Ectodermal cell (in vitro differentiated cells): Measurements from ENCODE around the gene PSMB1.

ENCODE experiments used
- H3K27ac ChIP-seq: 2 replicates; pipeline ENCODE4 v1.7.0; 2013; ENCODE audit warnings: mild to moderate bottlenecking, low read depth, low read length; ENCODE audit not compliant: insufficient read depth, poor library complexity, severe bottlenecking
- H3K27me3 ChIP-seq: 2 replicates; pipeline ENCODE4 v1.7.0; 2013; ENCODE audit warnings: mild to moderate bottlenecking, low read length; ENCODE audit not compliant: insufficient read depth, control insufficient read depth, poor library complexity, severe bottlenecking
- H3K36me3 ChIP-seq: one replicate; pipeline ENCODE4 v1.7.0; 2013; ENCODE audit warnings: low read length; ENCODE audit not compliant: control insufficient read depth, insufficient read depth
- H3K4me1 ChIP-seq: one replicate; pipeline ENCODE4 v1.7.0; 2013; ENCODE audit warnings: low read length; ENCODE audit not compliant: control insufficient read depth, insufficient read depth
- H3K4me3 ChIP-seq: 2 replicates; pipeline ENCODE4 v1.7.0; 2013; ENCODE audit warnings: low read depth, low read length, control low read depth; ENCODE audit not compliant: insufficient read depth
- H3K9me3 ChIP-seq: 2 replicates; pipeline ENCODE4 v1.7.0; 2013; ENCODE audit warnings: mild to moderate bottlenecking, low read length, moderate library complexity; ENCODE audit not compliant: control insufficient read depth
- WGBS, 2 experiments: methylation state at CpG; one replicate each; pipeline ENCODE4 v1.1.7; 2013; ENCODE audit warnings: missing lambda C conversion rate in 2 of 2; 5-methylcytosine and 5-hydroxymethylcytosine counted together

Gene PSMB1

DNA sequence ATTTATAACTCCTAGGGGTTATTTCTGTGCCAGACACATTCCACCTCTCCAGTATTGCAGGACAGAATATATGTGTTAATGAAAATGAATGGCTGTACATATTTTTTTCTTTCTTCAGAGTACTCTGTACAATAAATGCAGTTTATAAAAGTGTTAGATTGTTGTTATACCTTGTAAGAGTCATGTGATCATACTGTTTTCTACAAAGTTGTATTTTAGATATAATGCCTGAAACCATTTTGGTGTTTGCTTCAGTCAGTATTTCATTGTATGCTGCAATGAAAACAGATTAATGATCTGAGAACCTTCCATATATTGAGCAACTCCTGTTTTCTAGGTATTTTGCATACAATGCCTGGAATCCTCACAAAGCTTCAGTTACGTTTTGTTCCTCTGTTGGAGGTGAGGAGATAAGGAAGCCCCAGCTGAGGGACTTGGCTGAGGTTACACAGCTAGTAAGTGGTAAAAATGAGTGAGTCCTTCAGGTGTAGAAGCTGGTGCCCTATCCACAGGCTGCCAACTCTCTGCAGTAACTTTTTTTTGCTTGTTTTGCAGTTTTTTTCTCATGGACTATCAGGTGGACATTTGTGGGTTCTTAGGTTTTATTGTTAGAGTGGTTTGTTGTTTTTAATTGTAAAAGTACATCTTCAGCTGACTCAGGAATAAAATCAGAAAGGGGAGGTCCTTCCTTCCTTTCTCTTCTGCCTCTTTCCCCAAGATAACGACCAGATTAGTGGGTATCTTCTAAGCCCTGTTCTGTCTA is 19.8 kb upstream of the PSMB1 start:
- 87 to 100% methylated on average over 2 of the region's 2 CpGs for WGBS, 2 experiments
- Histone ChIP-seq H3K9me3 (no peaks in the 10 kb centered on the region), H3K27me3 (no peaks in the 10 kb centered on the region), H3K27ac (no peak overlapping the region), H3K36me3 (peaks cover 11% of the 10 kb centered on the region), H3K4me3 (no peak overlapping the region), H3K4me1 (no peaks in the 10 kb centered on the region)

DNA sequence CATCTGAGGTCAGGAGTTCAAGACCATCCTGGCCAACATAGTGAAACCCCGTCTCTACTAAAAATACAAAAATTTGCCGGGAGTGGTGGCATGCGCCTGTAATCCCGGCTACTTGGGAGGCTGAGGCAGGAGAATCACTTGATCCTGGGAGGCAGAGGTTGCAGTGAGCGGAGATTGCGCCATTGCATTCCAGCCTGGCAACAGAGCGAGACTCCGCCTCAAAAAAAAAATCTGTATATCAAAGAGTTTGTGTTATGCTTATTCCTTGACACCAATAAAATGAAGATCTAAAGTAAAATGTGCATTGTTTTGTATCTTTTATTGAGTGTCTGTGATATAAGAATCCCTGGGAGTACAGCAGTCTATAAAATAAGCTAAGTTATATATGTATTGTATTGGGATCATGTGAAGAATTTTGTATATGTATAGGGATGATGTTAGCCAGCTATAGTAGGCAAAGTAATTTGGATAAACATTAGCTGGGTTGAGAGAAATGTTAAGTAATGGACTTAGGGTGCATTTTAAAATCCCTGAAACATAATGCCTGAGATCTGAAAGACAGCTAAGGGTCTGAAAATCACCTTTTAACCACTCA is 11.9 kb upstream of the PSMB1 start:
- no peaks in the 10 kb centered on the region for H3K27me3 ChIP-seq
- no peaks in the 10 kb centered on the region for H3K9me3 ChIP-seq
- H3K27ac ChIP-seq = no peak overlapping the region
- no peaks in the 10 kb centered on the region for H3K4me1 ChIP-seq
- no peak overlapping the region for H3K4me3 ChIP-seq
- WGBS, 2 experiments = 89 to 93% methylated on average over 6 to 8 of the region's 8 CpGs
- peaks cover 13% of the 10 kb centered on the region for H3K36me3 ChIP-seq

DNA sequence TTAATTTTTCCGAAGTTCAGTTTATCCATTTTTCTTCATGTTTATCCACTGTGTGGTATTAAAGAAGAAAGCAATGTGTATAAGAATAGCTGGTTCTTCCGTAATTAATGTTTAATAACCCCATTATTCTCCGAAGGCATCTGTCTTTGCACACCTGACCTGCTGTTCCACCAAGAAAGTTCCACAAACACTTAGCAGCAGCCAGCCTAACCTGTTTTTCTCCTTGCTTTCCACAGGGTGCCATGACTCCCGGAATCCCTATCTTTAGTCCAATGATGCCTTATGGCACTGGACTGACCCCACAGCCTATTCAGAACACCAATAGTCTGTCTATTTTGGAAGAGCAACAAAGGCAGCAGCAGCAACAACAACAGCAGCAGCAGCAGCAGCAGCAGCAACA is 8.4 kb upstream of the PSMB1 start:
- peaks cover 13% of the 10 kb centered on the region for H3K36me3 ChIP-seq

DNA sequence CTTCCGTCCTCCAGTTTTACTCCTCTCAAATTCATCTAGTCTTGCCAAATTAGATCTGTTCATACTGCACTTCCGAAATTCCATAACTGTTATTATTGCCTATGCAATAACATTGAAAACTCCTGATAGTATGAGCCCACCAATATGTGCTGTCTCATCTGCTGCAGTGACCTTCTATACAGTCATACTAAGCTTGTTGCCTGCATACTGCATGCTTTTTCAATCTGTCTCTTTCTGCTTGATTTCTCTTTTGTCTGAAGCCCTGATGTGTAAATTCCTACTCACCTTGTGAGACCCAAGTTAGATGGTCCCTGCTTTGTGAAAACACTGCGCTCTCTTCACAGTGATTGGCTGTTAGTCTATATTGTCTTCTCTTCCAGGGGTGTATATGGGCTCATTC is 2.2 kb upstream of the PSMB1 start:
- Histone ChIP-seq H3K27me3 (no peaks in the 10 kb centered on the region), H3K9me3 (no peaks in the 10 kb centered on the region), H3K36me3 (no peaks in the 10 kb centered on the region), H3K4me3 (peak overlapping the region; percentile 76), H3K27ac (no peak overlapping the region), H3K4me1 (peaks cover 16% of the 10 kb centered on the region)
- 59 to 61% methylated on average over 3 of the region's 3 CpGs for WGBS, 2 experiments

More for the DNA sequence above, 8.4 kb upstream of the PSMB1 start:
- no peaks in the 10 kb centered on the region for H3K27me3 ChIP-seq
- WGBS, 2 experiments = 93 to 97% methylated on average over 3 to 4 of the region's 4 CpGs
- H3K9me3 ChIP-seq = no peaks in the 10 kb centered on the region
- H3K27ac ChIP-seq = no peak overlapping the region
- no peak overlapping the region for H3K4me3 ChIP-seq
- H3K4me1 ChIP-seq = no peaks in the 10 kb centered on the region

DNA sequence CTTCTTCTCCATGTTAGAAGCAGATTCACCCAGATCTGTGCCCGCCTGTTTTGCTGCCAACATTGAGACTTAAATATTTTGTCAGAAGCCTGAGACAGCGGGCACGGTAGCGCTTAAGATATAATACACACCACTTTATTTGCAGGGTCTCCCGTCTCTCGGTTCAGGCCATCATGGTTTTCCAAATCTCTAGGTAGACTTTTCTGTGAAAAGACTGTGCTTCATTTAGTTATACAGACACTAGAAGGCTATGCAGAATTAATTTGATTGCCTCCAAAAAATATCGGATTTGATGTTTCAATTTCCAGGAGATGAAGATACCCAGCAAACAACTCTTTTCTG is 1.7 kb upstream of the PSMB1 start:
- Histone ChIP-seq H3K27me3 (no peaks in the 10 kb centered on the region), H3K9me3 (no peaks in the 10 kb centered on the region), H3K4me1 (peaks cover 16% of the 10 kb centered on the region), H3K36me3 (no peaks in the 10 kb centered on the region), H3K4me3 (peak overlapping the region; percentile 76), H3K27ac (peak overlapping the region; percentile 64)
- 5 to 8% methylated on average over 7 of the region's 7 CpGs for WGBS, 2 experiments

DNA sequence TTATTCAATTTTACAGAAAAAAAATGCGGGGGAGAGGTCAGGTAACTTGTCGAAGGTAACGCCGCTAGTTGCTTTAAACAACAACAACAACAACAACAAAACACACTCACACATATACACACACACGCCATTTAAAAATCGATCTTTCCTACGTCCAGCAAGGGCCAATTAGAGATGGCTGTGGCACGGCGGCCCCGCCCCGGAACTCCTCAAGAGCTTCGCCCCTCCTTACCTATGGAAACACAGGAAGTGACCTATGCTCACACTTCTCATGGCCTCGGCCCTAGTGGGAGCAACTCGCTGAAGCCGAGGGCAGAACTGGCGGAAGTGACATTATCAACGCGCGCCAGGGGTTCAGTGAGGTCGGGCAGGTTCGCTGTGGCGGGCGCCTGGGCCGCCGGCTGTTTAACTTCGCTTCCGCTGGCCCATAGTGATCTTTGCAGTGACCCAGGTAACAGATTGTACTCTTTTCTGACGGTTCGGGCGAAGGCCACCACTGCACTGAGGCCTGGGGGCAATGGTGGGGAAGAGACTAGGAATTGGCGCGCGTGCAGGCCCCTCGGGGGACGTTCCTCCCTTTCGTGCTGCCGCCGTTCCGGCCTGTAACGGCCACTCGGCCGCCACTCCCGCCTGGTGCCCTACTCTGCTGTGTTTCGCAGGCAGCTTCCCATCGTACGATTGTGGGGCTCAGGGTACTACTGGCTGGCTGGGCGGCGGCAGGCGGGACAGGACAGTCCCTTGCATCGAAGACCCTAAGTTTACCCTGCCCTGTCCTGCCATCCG is 1.1 kb upstream of the PSMB1 start, which contains the start of gene TBP:
TBP (plus strand) TSS at position 357 of the 783 bp plus-strand sequence. CDS start 2,661 bp downstream, outside the sequence.
- H3K9me3 ChIP-seq = no peaks in the 10 kb centered on the region
- peaks cover 16% of the 10 kb centered on the region for H3K4me1 ChIP-seq
- no peaks in the 10 kb centered on the region for H3K27me3 ChIP-seq
- peak within 1 kb of the TSS; percentile 97 for H3K27ac ChIP-seq
- WGBS, 2 experiments = 0% methylated on average over 51 of the region's 51 CpGs
- H3K4me3 ChIP-seq = peak within 1 kb of the TSS; percentile 76
- H3K36me3 ChIP-seq = no peaks in the 10 kb centered on the region

DNA sequence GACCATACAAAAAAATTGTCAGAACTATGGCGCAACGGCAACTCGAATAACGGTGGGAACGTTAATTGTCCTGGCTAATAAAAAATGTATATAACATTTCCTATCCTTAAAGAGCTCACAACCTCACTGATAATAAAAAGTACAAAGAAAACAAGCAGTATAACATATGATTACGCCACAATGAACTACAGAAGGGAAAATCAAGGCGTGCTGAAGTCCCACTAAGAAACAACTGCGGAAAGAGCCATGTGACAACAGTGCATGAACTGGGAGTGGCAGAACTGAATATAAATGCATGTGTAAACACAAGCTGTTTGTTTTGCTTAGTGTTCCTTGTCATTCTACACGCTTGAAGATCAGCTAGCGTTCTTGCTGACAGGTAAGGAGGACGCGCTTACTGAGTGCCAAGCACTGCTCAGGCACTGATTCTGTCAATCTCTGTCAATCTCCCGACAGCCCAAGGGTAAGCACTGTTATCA is 466 bp upstream of the PSMB1 start:
- 0% methylated on average over 10 to 11 of the region's 13 CpGs for WGBS, 2 experiments
- Histone ChIP-seq H3K4me3 (peak overlapping the region; percentile 76), H3K9me3 (no peaks in the 10 kb centered on the region), H3K36me3 (no peaks in the 10 kb centered on the region), H3K27ac (peak overlapping the region; percentile 28), H3K4me1 (peaks cover 16% of the 10 kb centered on the region), H3K27me3 (no peaks in the 10 kb centered on the region)

DNA sequence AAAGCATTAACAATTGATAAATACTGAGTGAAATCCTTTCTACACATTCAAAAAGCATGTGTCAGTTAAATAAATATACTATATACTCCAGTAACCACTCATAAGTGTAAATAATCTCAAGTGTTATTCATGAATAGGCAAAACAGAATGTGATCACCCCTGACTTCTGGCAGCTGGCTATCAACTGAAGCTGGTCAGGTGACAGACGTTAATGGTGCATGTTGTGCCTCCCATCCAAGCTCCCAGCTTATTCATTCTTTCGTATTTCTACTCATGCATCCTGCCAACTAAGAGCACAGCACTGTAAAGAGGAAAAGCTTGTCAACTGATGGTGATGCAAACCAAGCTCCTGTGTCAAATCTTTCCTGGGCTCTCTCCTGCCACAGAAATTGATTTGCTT is 7.7 kb downstream of the PSMB1 start:
- H3K27me3 ChIP-seq = no peaks in the 10 kb centered on the region
- H3K36me3 ChIP-seq = peaks cover 56% of the 10 kb centered on the region
- H3K27ac ChIP-seq = no peak overlapping the region
- H3K4me3 ChIP-seq = no peak overlapping the region
- no peaks in the 10 kb centered on the region for H3K9me3 ChIP-seq
- 46% methylated on average over 2 of the region's 2 CpGs for whole genome bisulfite sequencing, 2 experiments
- H3K4me1 ChIP-seq = no peaks in the 10 kb centered on the region

DNA sequence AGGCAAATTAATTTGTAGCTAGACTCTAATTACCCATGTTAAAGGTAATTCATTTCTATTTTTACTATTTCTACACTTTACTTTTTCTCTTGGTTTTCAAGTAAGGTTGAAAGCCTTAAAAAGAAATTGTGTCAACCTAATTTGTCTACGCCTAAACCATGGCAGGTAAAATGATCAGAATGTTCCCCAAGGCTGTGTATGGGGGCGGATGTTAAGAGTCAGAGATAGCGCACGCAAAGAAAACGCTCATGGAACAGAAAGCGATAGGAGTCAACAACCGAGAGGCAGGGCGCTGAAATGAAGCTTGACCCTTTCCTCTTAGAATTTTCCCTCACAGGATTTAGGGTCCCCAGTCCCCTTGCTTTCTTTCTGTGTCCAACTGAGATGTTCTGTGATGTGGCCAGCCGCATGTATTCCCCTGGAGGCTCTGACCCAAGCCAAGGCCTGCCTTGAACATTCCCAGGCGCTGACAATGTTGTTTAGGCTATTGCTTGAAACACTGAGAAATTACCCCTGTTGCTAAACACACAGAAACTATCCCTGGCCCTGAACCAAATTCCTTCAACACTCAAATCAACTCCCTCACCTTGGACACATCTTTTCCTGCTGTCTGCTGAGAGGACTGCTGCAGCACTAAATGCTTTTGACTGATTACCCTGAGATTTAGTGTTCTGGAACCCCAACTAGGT is 10.9 kb downstream of the PSMB1 start:
- H3K27me3 ChIP-seq = no peaks in the 10 kb centered on the region
- H3K4me3 ChIP-seq = no peak overlapping the region
- H3K36me3 ChIP-seq = peaks cover 71% of the 10 kb centered on the region
- H3K9me3 ChIP-seq = no peaks in the 10 kb centered on the region
- 90 to 91% methylated on average over 10 of the region's 10 CpGs for WGBS, 2 experiments
- H3K27ac ChIP-seq = no peak overlapping the region
- H3K4me1 ChIP-seq = no peaks in the 10 kb centered on the region
